SK-N-SH (cell line): ENCODE data around the gene LSM2. TPM values are rescaled to one million over a fixed set of nuclear protein-coding genes. Genes with fewer than 3 reads are reported as not detected.

Source experiments
- CTCF ChIA-PET: fragments of 300-600, 350-600 bp; formaldehyde crosslinking; extraction: SDS; loops from one replicate; lab custom pipeline; 2021; lab: Yijun Ruan, JAX
- POLR2A ChIA-PET: fragments of 350-600 bp; sonication (Branson Sonifier 250); formaldehyde crosslinking; extraction: SDS; loops from one replicate; lab custom pipeline; 2020; ENCODE audit warnings: antibody characterized with exemption, inconsistent platforms; lab: Yijun Ruan, JAX
- DNase-seq: peaks from one replicate; pipeline ENCODE4 v3.0.0; 2012
- H2AFZ ChIP-seq: fragments of 200-600 bp; sonication (generic); 2 replicates; pipeline ENCODE4 v1.8.1; 2016; ENCODE audit warnings: antibody characterized with exemption, mild to moderate bottlenecking, low read depth
- H3F3A ChIP-seq: fragments of 200-600 bp; sonication (generic); replicated peaks from 2 replicates; pipeline ENCODE3; 2016; ENCODE audit warnings: antibody characterized with exemption, mild to moderate bottlenecking; ENCODE audit not compliant: insufficient read depth
- H3K27ac ChIP-seq, 2 experiments: fragments of 200-500 bp in 1 of 2; fragments of 200-600 bp in 1 of 2; sonication (Bioruptor generic) in 1 of 2; sonication (generic), shearing (Covaris generic) in 1 of 2; 2 replicates each; pipeline versions ENCODE4 v1.5.1 to v1.6.1; 2014 to 2016; ENCODE audit warnings: low read depth in 2 of 2, inconsistent platforms in 1 of 2, low read length in 1 of 2, mild to moderate bottlenecking in 1 of 2, mixed read lengths in 1 of 2
- H3K27me3 ChIP-seq: fragments of 200-600 bp; sonication (generic), shearing (Covaris generic); 2 replicates; pipeline ENCODE4 v1.6.1; 2016; ENCODE audit warnings: mixed run types; ENCODE audit not compliant: insufficient read depth
- H3K36me3 ChIP-seq, 2 experiments: fragments of 200-500 bp in 1 of 2; fragments of 200-600 bp in 1 of 2; sonication (Bioruptor generic) in 1 of 2; sonication (generic) in 1 of 2; replicated peaks in 1 of 2; 2 replicates each; pipeline versions ENCODE3 to v1.5.1; 2014 to 2016; ENCODE audit warnings: low read length in 1 of 2, mild to moderate bottlenecking in 1 of 2; ENCODE audit not compliant: insufficient read depth in 2 of 2, control insufficient read depth in 1 of 2
- H3K4me1 ChIP-seq, 2 experiments: fragments of 200-500 bp in 1 of 2; fragments of 200-600 bp in 1 of 2; sonication (Bioruptor generic) in 1 of 2; sonication (generic), shearing (Covaris generic) in 1 of 2; 2 replicates each; pipeline versions ENCODE4 v1.5.1 to v1.6.1; 2014 to 2016; ENCODE audit warnings: low read depth in 1 of 2, low read length in 1 of 2, mixed run types in 1 of 2; ENCODE audit not compliant: insufficient read depth in 2 of 2, control insufficient read depth in 1 of 2
- H3K4me2 ChIP-seq: fragments of 200-600 bp; sonication (generic), shearing (Covaris generic); 2 replicates; pipeline ENCODE4 v1.6.1; 2017; ENCODE audit warnings: mixed run types
- H3K4me3 ChIP-seq, 2 experiments: fragments of 200-500 bp in 1 of 2; fragments of 200-600 bp in 1 of 2; sonication (Bioruptor generic) in 1 of 2; sonication (generic), shearing (Covaris generic) in 1 of 2; 2 replicates each; pipeline versions ENCODE4 v1.5.1 to v1.8.1; 2014 to 2016; ENCODE audit warnings: low read depth in 2 of 2, inconsistent platforms in 1 of 2, low read length in 1 of 2, mild to moderate bottlenecking in 1 of 2, mixed read lengths in 1 of 2, moderate library complexity in 1 of 2
- H3K79me2 ChIP-seq: fragments of 200-600 bp; sonication (generic); 2 replicates; pipeline ENCODE4 v1.8.1; 2017; ENCODE audit warnings: mild to moderate bottlenecking; ENCODE audit not compliant: insufficient read depth
- H3K9ac ChIP-seq: fragments of 200-600 bp; sonication (generic); 2 replicates; pipeline ENCODE4 v1.6.1; 2017; ENCODE audit warnings: mixed run types
- H3K9me2 ChIP-seq: fragments of 200-600 bp; sonication (generic); 2 replicates; pipeline ENCODE4 v1.6.1; 2017; ENCODE audit warnings: mixed run types
- H3K9me3 ChIP-seq: fragments of 200-600 bp; sonication (generic); 2 replicates; pipeline ENCODE4 v1.6.1; 2017; ENCODE audit warnings: mixed run types, mild to moderate bottlenecking, moderate library complexity
- H4K20me1 ChIP-seq: fragments of 200-600 bp; sonication (generic); 2 replicates; pipeline ENCODE4 v1.6.1; 2017; ENCODE audit warnings: mild to moderate bottlenecking, mixed run types; ENCODE audit not compliant: insufficient read depth
- ELF1 ChIP-seq: IDR thresholded peaks from 2 replicates; pipeline ENCODE4 v1.4.0; 2012
- FOSL2 ChIP-seq: IDR thresholded peaks from 2 replicates; pipeline ENCODE4 v1.4.0; 2012; ENCODE audit warnings: low read depth, mild to moderate bottlenecking, moderate library complexity, borderline replicate concordance
- FOXJ3 ChIP-seq: sonication (generic); formaldehyde crosslinking; IDR thresholded peaks from 2 replicates; pipeline ENCODE4 v1.5.1; 2020; ENCODE audit warnings: mild to moderate bottlenecking, missing genetic modification reagents
- GABPA ChIP-seq: IDR thresholded peaks from 2 replicates; pipeline ENCODE4 v1.4.0; 2012; ENCODE audit warnings: low read depth, mild to moderate bottlenecking
- GATA2 ChIP-seq: sonication (generic); formaldehyde crosslinking; IDR thresholded peaks from 2 replicates; pipeline ENCODE4 v1.5.0; 2020; ENCODE audit warnings: mild to moderate bottlenecking, missing genetic modification reagents
- JUND ChIP-seq: IDR thresholded peaks from 2 replicates; pipeline ENCODE4 v1.4.0; 2012
- MEF2A ChIP-seq: IDR thresholded peaks from 2 replicates; pipeline ENCODE4 v1.4.0; 2012; ENCODE audit warnings: low read depth, borderline replicate concordance
- MXI1 ChIP-seq: IDR thresholded peaks from 2 replicates; pipeline ENCODE4 v1.6.1; 2012; ENCODE audit warnings: mild to moderate bottlenecking, low read depth, low read length, improper control_type of control experiment
- NFIC ChIP-seq: IDR thresholded peaks from 2 replicates; pipeline ENCODE4 v1.4.0; 2012; ENCODE audit warnings: borderline replicate concordance
- NRF1 ChIP-seq: IDR thresholded peaks from 2 replicates; pipeline ENCODE4 v1.6.1; 2012; ENCODE audit warnings: low read depth, mild to moderate bottlenecking, low read length
- POLR2AphosphoS5 ChIP-seq: IDR thresholded peaks from 2 replicates; pipeline ENCODE4 v1.6.1; 2012; ENCODE audit warnings: low read depth, low read length
- REST ChIP-seq: IDR thresholded peaks from 2 replicates; pipeline ENCODE4 v1.6.1; 2012; ENCODE audit warnings: mild to moderate bottlenecking, low read depth, low read length, moderate library complexity
- RFX5 ChIP-seq: IDR thresholded peaks from 2 replicates; pipeline ENCODE4 v1.6.1; 2012; ENCODE audit warnings: mild to moderate bottlenecking, improper control_type of control experiment, low read length
- SIN3A ChIP-seq: IDR thresholded peaks from 2 replicates; pipeline ENCODE4 v1.6.1; 2012; ENCODE audit warnings: low read depth, mild to moderate bottlenecking, low read length, moderate library complexity, borderline replicate concordance
- TAF1 ChIP-seq: IDR thresholded peaks from 2 replicates; pipeline ENCODE4 v1.6.1; 2012; ENCODE audit warnings: low read depth, mild to moderate bottlenecking, low read length, moderate library complexity, borderline replicate concordance
- TCF12 ChIP-seq: IDR thresholded peaks from 2 replicates; pipeline ENCODE4 v1.4.0; 2012
- YY1 ChIP-seq: IDR thresholded peaks from 2 replicates; pipeline ENCODE4 v1.4.0; 2012; ENCODE audit warnings: low read depth, mild to moderate bottlenecking
- WGBS: methylation state at CpG from one replicate; pipeline ENCODE4 v1.1.6; 2017; ENCODE audit warnings: low lambda C conversion rate; 5-methylcytosine and 5-hydroxymethylcytosine counted together
- polyA plus RNA-seq, 3 experiments: library from polyadenylated mRNA; depleted of rRNA; stranded (reverse); fragments of >200 nt; gene quantifications; 2 replicates each; pipeline ENCODE4 v1.2.3, GENCODE V29; 2012
- TF ChIP-seq, protein P1 (sequence below): fragments of 150-350 bp; IDR thresholded peaks from 2 replicates; pipeline ENCODE4 v1.6.1; 2016; ENCODE audit warnings: mild to moderate bottlenecking, low read depth, low read length
- TF ChIP-seq, protein P2 (sequence below): IDR thresholded peaks from 2 replicates; pipeline ENCODE4 v1.4.0; 2012; ENCODE audit warnings: low read depth, borderline replicate concordance
- TF ChIP-seq, protein P3 (sequence below): fragments of 150-350 bp; IDR thresholded peaks from 2 replicates; pipeline ENCODE4 v1.6.1; 2017; ENCODE audit warnings: antibody characterized with exemption, low read length, low read depth, borderline replicate concordance
- TF ChIP-seq, protein P4 (sequence below): IDR thresholded peaks from 2 replicates; pipeline ENCODE4 v1.4.0; 2012; ENCODE audit warnings: low read depth

The LSM2 gene
- polyA plus RNA-seq, 1 of the 3 experiments (the other 2 are of a cell fraction), result 79.1 TPM

GRCh38 chr6:31765559-31765909 lies 41.2 kb downstream of the LSM2 start:
- peaks cover 0 to 8% of the 10 kb centered on the region in 2 experiments; a peak in 1 of 4 replicates for H3K4me1 ChIP-seq
- H3K4me3 ChIP-seq, result no peak overlapping the region
- H3K27me3 ChIP-seq, result no peaks in the 10 kb centered on the region
- no peak overlapping the region for H3K27ac ChIP-seq
- TF ChIP-seq ELF1 (no peak), YY1 (no peak), RFX5 (no peak), NFIC (no peak), JUND (no peak), POLR2AphosphoS5 (no peak), REST (no peak), TCF12 (no peak), TAF1 (no peak), NRF1 (no peak), MEF2A (no peak), FOSL2 (no peak), FOXJ3 (CRISPR knock-in tag) (no peak), GABPA (no peak)
- TF ChIP-seq, protein P1, sequence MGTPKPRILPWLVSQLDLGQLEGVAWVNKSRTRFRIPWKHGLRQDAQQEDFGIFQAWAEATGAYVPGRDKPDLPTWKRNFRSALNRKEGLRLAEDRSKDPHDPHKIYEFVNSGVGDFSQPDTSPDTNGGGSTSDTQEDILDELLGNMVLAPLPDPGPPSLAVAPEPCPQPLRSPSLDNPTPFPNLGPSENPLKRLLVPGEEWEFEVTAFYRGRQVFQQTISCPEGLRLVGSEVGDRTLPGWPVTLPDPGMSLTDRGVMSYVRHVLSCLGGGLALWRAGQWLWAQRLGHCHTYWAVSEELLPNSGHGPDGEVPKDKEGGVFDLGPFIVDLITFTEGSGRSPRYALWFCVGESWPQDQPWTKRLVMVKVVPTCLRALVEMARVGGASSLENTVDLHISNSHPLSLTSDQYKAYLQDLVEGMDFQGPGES, result no peak
- no peak overlapping the region for H2AFZ ChIP-seq
- no peaks in the 10 kb centered on the region for H3K36me3 ChIP-seq
- no peaks in the 10 kb centered on the region for H3K9me2 ChIP-seq
- H3K79me2 ChIP-seq, result no peaks in the 10 kb centered on the region
- no peak overlapping the region for H3K9ac ChIP-seq
- H3K4me2 ChIP-seq, result no peak overlapping the region
- H3K9me3 ChIP-seq, result no peaks in the 10 kb centered on the region
- H3F3A ChIP-seq, result peaks cover 2% of the 10 kb centered on the region
- ChIA-PET CTCF (interaction anchor here (0.7 to 2.3 kb wide), 5 partner anchors 26 to 98 kb away, joined by 3 to 12 read pairs (median 5); partner anchors contain the start of gene DDAH2), POLR2A (interaction anchor here (0.6 to 1.2 kb wide), 2 partner anchors 24 to 50 kb away, joined by 3 read pairs; partner anchors contain the start of genes HSPA1A and HSPA1L)
- no peak for DNase-seq
- 79% methylated on average over 6 of the region's 9 CpGs for WGBS
- no peaks in the 10 kb centered on the region for H4K20me1 ChIP-seq

DNA sequence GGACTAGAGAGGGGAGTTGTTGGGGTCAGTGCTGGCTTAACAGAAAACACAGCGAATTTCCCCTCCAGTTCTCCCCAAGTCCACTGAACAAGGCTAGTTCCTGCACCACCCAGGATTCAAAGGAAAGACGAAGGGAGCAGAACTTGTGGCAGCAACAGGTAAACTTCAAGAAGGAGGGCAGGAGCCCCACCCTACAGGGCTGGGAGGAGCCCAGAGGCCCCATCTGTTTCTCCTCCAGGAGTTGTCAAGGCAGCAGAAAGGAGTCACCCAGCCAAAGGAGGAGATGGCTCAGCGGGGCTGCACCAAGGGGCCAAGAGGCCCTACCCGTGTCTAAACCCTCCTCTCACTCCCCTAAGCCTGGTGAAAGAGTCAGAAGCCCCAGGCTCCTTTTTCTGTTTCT lies 42.6 kb downstream of the LSM2 start:
- H3K36me3 ChIP-seq, result no peaks in the 10 kb centered on the region
- 86% methylated on average over 3 of the region's 4 CpGs for WGBS
- no peak overlapping the region for H3K4me2 ChIP-seq
- DNase-seq, result no peak
- H3K9ac ChIP-seq, result no peak overlapping the region
- CTCF ChIA-PET, result no interaction called here
- POLR2A ChIA-PET, result no interaction called here
- H3K4me3 ChIP-seq, result no peak overlapping the region
- H3K27ac ChIP-seq, result no peak overlapping the region
- H4K20me1 ChIP-seq, result no peaks in the 10 kb centered on the region
- H3K9me2 ChIP-seq, result no peaks in the 10 kb centered on the region
- H3F3A ChIP-seq, result peaks cover 2% of the 10 kb centered on the region
- no peaks in the 10 kb centered on the region for H3K27me3 ChIP-seq
- no peaks in the 10 kb centered on the region for H3K9me3 ChIP-seq
- H3K79me2 ChIP-seq, result no peaks in the 10 kb centered on the region
- no peak overlapping the region for H2AFZ ChIP-seq
- peaks cover 0 to 8% of the 10 kb centered on the region in 2 experiments; a peak in 1 of 4 replicates for H3K4me1 ChIP-seq
- no peak for TF ChIP-seq YY1
- TF ChIP-seq, protein P2, sequence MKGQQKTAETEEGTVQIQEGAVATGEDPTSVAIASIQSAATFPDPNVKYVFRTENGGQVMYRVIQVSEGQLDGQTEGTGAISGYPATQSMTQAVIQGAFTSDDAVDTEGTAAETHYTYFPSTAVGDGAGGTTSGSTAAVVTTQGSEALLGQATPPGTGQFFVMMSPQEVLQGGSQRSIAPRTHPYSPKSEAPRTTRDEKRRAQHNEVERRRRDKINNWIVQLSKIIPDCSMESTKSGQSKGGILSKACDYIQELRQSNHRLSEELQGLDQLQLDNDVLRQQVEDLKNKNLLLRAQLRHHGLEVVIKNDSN, result no peak
- TF ChIP-seq MXI1, result no peak
- TF ChIP-seq SIN3A, result no peak
- TF ChIP-seq GABPA, result no peak
- TF ChIP-seq, protein P3, sequence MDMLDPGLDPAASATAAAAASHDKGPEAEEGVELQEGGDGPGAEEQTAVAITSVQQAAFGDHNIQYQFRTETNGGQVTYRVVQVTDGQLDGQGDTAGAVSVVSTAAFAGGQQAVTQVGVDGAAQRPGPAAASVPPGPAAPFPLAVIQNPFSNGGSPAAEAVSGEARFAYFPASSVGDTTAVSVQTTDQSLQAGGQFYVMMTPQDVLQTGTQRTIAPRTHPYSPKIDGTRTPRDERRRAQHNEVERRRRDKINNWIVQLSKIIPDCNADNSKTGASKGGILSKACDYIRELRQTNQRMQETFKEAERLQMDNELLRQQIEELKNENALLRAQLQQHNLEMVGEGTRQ, result no peak
- TF ChIP-seq GATA2, result no peak
- TF ChIP-seq, protein P4, sequence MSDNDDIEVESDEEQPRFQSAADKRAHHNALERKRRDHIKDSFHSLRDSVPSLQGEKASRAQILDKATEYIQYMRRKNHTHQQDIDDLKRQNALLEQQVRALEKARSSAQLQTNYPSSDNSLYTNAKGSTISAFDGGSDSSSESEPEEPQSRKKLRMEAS, result no peak
